Stimulated activated CD8-positive, alpha-beta memory T cell treated with anti-CD3 and anti-CD28 coated beads, Interleukin-15, amount 100 ng/mL, for 1 hour (primary cell): ENCODE results near the gene FKBP8.

Experiments used
- DNase-seq: peaks from one replicate; pipeline ENCODE4 v3.0.0-alpha.2; 2020; ENCODE audit warnings: low read depth

The FKBP8 gene

GRCh38 chr19:18521692-18522123 lies 21.7 kb downstream of the FKBP8 start, which contains the start of gene ELL:
TSS of gene ELL (minus strand) at chr19:18522070. CDS start at chr19:18522055, 15 bp downstream.
- no peak for DNase-seq

DNA sequence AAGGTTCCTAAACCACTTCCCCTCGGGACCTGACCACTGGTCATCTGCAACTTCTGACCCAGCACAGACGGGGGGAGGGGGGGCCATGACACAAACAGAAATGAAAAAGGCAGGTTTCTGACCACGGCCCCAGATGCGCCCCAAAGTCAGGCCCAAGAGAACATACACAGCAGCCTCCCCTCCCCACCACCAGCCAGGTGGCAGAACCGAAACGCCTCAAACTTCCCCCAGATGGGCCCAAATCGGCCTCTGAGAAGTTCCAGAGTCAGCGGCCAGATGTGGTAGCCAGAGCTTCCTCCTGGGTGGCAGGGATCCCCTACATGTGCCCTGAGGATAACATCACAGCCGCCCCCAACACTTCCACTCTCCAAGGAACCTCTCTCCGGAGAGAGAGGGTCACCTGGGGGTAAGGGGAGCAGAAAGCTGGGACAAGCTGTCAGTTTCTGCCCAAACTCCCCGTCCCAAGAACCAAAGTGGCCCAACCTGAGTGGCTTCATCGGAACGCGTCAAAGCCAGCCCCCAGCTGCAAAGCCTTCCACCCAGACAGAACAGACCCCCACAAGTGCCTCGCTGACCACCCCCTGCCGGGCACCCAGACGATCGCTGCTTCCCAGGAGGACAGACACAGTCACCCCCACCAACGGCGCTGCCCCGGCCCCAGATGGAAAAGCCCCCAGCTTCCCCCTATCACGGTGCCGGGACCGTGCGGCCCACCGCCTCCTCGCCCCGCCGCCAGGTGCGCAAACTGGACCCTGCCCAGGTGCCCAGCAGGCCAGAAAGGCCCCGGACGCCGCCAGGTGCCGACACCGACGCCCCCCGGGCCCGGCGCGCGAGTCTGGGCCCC lies 22.3 kb downstream of the FKBP8 start:
- no peak for DNase-seq

- DNase-seq = peak; percentile 24
These were observed 23.2 kb downstream of the FKBP8 start for GRCh38 chr19:18519962-18520847.

DNA sequence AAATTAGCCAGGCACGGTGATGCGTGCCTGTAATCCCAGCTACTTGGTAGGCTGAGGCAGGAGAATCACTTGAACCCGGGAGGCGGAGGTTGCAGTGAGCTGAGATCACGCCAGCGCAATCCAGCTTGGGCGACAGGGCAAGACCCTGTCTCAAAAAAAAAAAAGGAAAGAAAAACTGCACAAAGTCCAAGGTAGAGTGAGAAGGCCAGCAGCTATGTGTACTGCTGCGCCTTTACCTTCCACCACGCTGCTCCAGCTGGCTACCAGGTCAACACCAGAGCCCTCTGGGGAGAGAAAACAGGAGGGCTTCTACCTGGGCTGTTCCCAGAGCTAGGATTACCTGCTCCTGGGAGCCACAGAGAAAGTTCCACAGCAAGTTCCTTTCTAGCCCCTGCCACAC lies 24.7 kb downstream of the FKBP8 start:
- no peak for DNase-seq

DNA sequence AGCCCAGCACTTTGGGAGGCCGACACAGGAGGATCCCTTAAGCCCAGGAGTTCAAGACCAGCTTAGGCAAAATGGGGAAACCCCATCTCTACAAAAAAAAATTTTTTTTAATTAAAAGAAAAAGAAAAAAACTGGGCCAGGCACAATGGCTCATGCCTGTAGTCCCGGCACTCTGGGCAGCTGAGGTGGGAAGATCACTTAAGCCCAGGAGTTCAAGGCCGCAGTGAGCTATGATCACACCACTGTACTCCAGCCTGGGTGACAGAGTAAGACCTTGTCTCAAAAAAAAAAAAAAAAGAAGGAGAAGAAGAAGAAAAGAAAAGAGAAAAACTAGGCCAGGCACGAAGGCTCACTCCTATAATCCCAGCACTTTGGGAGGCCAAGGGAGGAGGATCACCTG lies 25.8 kb downstream of the FKBP8 start:
- DNase-seq = no peak

DNA sequence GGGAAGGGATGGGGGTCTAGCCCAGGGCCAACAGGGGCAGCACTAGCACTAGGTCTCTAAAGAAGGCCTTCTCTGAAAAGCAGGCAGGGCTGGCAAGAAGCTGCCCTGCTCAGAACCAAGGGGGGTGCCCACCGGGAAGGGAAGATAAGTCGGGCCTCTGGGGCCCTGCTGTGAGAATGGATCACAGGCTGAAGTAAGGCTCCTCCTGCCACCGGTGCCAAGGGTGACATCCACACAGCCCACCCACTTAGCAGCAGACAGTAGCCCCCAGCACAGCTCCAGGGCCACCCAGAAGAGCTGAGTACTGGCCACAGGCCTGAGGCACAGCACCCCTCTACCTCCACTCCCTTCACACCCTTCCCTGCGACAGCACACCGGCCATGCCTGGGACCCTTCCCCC lies 27.4 kb downstream of the FKBP8 start:
- no peak for DNase-seq

DNA sequence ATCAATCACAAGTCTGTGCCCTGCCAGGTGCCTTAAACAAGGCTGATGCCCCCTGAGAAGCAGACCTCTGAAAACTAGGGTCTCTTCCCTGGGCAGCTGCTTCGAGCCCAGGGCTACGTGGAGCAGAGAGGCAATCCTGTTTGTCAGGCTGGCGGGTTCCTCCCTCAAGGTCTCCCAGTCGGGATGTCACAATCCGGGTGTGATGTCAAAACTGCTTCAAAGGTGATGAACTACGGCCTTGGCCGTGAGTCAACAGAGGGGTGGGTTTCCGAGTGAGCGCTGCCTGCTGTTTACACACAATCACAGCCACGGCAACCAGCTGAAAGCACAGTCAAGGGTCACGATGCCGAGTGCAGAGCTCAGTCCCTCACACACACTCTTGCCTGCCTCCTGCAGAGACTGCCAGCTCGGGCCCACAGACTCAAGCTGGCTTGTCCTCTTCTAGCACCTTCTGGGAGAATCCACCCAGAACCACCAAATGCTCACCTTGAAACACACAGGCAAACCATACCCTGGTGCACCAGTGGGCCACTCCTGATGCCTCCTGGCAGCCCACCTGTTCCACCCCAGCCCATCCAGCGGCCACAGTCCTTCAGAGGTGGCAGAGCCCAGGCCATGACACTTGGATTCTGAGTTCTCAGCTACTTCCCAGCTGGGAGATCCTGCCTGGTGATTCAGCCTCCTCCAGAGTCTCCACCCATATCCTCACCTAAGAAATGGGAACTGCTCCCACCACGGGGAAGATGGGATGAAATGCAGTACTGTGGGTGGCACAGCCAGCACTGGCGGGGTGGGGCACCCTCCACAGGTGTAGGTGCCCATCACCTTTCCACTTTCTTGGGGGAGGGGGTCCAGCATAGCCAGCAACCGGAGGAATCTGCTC lies 28.3 kb downstream of the FKBP8 start:
- no peak for DNase-seq

GRCh38 chr19:18513868-18514267 lies 29.5 kb downstream of the FKBP8 start:
- DNase-seq = no peak

GRCh38 chr19:18510216-18510615 lies 33.2 kb downstream of the FKBP8 start:
- DNase-seq = no peak

DNA sequence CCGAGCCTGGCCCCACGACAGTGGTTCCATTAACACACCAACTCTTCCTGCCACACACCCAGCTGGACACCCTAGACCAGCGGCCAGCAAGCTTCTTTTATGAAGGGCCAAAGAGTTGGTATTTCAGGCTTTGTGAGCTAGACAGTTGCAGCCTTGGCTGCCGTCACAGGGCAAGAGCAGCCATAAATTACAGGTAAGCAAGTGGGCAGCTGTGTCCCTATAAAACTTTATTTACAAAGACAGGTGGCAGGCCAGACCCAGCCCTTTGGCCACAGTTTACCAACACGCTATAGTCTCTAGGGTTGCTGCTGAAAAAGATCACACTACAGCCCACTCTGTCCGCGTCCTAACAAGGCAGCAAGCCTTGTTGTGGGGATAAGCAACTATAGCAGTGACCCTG lies 34.8 kb downstream of the FKBP8 start:
- DNase-seq = no peak

- DNase-seq = no peak
These were observed 35.5 kb downstream of the FKBP8 start for GRCh38 chr19:18507727-18508440.

DNA sequence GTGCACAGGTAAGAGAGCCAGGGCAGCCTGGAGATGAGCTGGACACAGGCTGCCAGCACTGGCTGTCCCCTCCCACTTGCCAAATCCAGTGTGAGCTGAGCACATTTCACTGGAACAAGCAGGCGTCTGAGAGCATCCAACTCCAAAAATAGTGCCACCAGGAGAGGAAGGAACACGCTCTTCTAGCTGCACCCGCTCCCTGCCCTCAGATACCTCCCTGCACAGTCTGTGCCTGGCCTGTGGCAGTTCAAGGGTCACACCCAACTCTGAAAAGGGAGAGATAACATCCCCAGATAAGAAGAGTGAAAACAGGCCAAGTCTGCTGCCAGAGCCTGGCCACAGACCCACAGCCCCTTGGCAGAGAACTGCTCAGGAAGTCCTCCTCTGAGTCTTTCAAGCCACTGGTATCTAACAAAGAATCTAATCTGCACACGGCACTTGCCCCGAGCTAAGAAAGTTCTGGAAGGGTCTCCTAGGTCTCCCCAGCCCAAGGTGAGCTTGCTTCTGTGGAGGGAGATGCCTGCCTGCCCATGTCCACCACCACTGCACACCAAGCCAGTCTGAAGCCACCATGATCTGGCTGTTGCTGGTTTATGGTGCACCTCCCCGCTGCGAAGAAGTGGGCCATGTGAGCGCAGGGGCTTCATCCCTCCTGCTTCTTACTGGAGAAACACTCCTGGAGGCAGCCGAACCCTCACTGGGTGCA lies 36.2 kb downstream of the FKBP8 start:
- no peak for DNase-seq

DNA sequence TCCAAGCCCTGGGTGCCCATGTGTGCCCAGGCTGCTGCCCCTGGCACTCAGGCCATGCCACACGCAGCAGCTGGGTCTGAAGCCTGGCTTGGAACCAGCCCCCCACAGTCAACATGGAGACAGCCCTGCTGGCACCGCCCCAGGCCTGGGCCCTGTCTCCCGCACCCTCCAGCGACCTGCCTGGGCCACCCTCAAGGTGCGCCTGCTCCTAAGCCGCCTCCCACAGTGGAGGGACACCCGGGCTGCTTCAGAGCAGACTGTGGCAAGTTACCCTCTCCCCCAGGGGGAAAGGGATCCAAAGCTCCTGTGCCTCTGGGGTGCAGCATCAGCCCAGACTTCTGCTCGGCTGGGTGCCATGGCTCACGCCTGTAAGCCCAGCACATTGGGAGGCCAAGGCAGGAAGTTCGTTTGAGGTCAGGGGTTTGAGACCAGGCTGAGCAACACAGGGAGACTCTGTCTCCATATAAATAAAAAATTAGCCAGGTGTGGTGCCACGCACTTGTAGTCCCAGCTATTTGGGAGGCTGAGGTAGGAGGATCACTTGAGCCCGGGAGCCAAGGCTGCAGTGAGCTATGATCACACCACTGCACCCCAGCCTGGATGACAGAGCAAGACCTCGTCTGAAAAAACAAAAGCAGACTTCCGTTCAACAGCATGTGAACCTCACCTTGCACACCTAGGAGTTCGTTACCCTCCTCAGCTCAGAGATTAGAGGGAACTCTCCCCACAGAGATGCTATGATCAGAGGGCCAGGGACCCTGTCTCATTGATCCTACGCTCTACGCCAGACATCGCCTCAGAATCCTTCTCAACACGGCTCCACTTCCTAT lies 37.1 kb downstream of the FKBP8 start:
- no peak for DNase-seq

DNA sequence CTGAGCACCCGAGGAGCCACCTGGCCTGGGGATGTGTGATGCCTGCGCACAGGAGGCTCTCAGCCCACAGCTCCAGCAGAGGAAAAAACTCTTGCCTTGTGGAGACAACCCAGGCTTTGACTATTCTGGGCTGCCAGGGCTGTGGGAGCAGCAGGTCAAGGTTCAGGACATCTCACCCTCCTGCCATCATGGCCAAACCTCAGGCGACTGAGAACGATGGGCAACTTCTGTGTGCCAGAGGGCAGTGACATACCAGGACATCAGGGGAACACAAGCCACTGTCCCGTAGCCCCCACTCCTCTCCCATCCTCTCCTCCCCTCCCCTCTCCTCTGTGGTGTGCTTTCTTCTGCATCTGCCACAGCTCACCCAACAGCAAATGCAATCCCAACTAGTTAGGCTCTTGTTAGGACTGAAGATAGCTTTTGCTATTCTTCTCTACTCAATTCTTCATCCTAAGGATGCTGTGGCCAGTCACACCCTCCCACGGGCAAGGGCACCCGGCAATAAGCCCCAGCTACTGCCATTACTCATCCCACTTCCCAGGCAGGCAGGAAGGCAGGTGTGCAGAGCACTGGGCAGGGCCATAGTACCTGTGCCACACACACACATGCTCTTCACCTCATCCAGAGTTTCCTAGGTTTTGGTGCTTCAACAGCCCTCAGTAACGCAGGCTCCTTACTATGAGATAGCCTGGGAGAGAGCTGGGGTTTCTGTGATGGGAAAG lies 38.3 kb downstream of the FKBP8 start:
- no peak for DNase-seq

DNA sequence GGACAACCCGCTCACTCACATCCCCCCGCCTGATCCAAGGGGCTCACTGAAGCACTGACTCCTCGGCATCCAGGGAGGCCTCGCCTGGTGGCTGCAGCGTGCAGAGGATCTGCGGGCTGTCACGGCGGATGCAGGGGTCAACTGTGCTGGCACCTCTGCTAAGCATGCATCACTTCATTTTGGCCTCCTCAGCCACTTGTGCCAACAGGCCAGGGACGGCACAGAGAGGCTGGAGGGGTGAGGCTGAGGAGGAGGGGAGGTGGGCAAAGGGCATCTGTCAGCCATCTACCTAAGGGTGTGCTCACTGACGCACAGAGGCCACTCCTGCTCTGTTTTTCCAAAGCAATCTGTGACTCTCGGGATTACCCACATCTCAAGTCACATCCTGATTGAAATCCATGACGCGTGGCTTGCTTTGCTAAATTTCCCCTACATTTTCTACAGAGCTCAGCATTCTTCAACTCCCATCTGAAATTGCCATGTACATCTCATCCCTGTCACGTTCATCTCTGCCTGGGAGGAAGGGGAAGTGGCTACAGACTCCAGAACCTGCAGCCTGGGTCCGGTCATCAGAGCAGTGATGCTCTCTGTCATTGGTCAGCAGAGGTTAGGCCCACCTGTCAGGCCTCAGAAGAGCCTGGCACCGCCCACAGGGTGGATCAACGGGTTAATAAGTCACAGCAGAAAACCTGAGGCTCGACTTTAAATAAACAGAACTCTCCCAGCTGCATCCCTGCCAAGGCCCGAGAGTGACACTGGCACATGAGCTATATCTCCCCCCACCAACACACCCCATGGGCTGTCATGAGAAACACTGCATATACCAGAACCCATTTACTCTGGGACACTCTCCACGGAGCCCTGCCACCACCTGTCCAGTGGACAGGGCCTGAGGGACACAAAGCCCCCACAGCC lies 39.1 kb downstream of the FKBP8 start:
- no peak for DNase-seq

DNA sequence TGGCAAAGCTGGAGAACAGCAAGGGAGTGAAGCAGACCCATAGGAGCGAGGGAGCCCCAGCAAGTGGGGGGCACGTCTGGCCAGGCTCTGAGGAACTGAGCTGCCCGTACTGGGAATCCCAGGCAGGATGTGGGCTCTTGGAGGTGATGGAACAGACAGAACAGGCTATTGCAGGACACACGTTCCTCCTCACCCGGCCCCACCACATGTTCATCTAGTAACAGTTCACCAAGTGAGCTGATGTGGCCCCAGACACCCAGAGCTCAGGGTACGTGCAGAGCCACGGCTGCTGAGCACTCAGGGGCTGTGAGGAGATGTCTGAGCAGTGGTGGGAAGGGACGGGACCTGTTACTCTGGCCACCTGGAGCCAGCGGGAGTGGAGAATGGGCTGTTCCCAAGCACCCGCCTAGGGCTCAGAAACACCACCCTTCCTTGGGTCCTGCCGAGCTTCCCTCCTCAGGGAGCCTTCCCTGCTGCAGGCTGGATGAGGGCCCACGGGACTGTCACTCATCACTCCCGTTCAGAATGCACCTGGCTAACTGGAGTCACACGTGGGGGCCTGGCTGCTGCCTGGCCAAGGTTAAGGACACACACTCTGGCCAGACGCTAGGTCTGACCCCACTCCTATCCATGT lies 39.9 kb downstream of the FKBP8 start:
- DNase-seq = no peak

DNA sequence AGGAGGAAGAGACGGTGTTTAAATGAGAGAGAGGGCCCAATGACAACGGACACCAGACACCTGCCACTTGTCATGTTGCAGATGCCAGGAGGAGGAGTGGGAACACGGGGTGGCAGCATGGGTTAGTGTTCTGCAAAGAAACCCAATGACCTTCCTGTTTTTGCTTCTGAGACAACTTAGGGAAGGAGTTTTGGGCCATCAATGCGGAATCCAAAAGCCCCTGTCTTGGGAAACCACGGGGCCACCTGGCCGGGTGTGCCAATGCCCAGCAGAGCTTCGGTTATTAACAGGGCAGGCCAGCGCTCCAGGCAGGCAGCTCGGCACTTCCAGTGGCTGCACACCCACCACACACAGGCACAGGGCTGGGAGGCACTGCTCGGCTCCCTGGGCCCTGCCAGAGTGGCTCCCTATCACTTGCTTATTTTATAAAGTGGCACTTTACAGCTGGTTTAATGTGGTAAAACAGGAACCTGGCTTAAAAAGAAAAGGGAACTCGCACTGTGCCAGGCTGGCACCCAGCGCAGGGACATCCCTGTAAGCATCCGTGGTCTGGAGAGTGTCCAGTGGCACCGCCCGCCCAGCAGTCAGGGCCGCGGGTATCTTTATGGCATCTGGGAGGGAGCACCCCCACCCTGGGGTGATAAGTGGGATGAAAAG lies 40.6 kb downstream of the FKBP8 start:
- DNase-seq = no peak
